SU-DHL-6 (cell line): ENCODE data around the gene RTCA.

ENCODE experiments used
- CTCF ChIP-seq: fragments of 200-600 bp; sonication (generic); IDR thresholded peaks from one replicate; pipeline ENCODE4 v1.5.1; 2017; ENCODE audit warnings: antibody characterized with exemption, mild to moderate bottlenecking, low read length, moderate library complexity; ENCODE audit not compliant: insufficient read depth, poor library complexity, severe bottlenecking
- EZH2phosphoT487 ChIP-seq: fragments of 200-600 bp; sonication (generic), shearing (Covaris generic); conservative IDR thresholded peaks from 2 replicates; pipeline ENCODE4 v1.6.1; 2018; ENCODE audit warnings: mild to moderate bottlenecking, antibody characterized with exemption, low read length, moderate library complexity, mixed read lengths

GRCh38 chr1:100302739-100303138, 36.7 kb downstream of the RTCA start:
- TF ChIP-seq CTCF (no peak), EZH2phosphoT487 (no peak)
